Measurements from ENCODE around the gene KRT84. TPM values are rescaled to one million over a fixed set of nuclear protein-coding genes. Genes with fewer than 3 reads are reported as not detected.

The KRT84 gene
- total RNA-seq, 1 donor from 2014 or later: not detected

DNA sequence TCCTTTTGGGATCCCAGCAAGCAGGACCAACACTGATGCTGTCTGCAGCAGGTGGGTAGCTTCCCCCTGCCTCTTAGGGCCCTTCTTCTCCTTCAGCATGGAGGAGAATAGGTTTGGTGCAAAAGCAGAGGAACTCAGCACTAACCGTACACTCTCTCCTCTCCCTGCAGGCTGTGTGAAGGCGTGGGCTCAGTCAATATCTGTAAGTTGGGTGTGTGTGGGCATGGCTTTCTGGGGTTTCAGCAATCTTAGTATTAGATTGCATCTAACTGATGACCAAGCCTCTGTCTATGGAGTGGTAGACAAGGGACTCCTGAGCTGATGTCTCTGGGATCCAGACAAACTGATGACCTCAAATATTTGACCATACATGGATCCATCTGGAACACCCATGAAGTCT, 32.5 kb downstream of the KRT84 start:
- peaks cover 18% of the 10 kb centered on the region for H3K27me3 ChIP-seq (ENCODE audit: control insufficient read depth, insufficient read depth, low read length)
- no peaks in the 10 kb centered on the region for H3K36me3 ChIP-seq (ENCODE audit: control insufficient read depth, insufficient read depth, low read length)
- no peak overlapping the region for H3K4me3 ChIP-seq (ENCODE audit: low read depth, low read length)
- no peak for DNase-seq (ENCODE audit: low read depth)
- TF ChIP-seq, protein P1, sequence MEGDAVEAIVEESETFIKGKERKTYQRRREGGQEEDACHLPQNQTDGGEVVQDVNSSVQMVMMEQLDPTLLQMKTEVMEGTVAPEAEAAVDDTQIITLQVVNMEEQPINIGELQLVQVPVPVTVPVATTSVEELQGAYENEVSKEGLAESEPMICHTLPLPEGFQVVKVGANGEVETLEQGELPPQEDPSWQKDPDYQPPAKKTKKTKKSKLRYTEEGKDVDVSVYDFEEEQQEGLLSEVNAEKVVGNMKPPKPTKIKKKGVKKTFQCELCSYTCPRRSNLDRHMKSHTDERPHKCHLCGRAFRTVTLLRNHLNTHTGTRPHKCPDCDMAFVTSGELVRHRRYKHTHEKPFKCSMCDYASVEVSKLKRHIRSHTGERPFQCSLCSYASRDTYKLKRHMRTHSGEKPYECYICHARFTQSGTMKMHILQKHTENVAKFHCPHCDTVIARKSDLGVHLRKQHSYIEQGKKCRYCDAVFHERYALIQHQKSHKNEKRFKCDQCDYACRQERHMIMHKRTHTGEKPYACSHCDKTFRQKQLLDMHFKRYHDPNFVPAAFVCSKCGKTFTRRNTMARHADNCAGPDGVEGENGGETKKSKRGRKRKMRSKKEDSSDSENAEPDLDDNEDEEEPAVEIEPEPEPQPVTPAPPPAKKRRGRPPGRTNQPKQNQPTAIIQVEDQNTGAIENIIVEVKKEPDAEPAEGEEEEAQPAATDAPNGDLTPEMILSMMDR (IDR thresholded peaks at IDR 0.05; ENCODE audit: insufficient read depth, low read length, poor library complexity, severe bottlenecking): no peak

DNA sequence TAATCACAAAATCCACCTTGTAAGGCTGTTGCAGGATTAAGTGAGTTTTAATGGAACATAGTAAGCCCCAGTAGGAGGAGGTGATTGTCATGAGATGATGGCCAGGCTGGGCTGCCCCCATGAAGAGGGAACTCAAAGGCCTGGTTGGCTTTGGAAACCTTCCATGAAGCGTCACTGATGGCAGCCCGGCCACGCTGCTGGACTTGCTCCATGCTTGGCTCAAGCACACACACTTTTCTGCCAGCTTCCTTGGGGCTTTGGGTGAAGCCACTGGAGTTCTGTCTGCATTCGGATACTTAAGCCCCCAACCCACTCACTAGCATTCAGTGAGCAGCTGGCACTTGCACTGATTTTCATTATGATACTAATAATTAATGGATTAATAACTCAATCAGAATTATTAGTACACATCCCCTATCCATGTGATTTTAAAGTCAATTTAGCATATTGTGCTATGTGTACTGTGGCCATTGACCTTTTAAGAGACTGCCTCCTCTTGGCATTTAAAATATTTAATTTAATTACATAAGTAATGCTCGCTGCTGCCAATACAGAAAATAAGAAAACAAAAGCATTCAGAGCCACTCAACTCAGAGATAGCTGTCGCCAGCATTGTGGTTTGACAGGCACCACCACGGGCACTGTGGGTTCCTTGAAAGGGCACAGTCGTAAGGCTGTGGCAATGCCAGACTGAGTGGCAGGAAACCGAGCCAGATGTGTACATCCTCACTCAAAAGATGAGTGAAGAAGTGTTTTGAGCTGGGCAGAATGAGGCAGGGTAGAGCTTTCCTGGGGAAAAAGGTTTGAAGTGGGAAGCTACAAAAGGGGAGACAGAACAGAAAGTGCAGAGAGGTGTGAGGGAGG, 34.0 kb downstream of the KRT84 start:
- Histone ChIP-seq H3K4me3 (ENCODE audit: low read depth, low read length) (no peak overlapping the region), H3K27me3 (ENCODE audit: control insufficient read depth, insufficient read depth, low read length) (peaks cover 18% of the 10 kb centered on the region), H3K36me3 (ENCODE audit: control insufficient read depth, insufficient read depth, low read length) (no peaks in the 10 kb centered on the region)
- TF ChIP-seq, protein P1 (IDR thresholded peaks at IDR 0.05; ENCODE audit: insufficient read depth, low read length, poor library complexity, severe bottlenecking): no peak
- DNase-seq (ENCODE audit: low read depth): no peak

DNA sequence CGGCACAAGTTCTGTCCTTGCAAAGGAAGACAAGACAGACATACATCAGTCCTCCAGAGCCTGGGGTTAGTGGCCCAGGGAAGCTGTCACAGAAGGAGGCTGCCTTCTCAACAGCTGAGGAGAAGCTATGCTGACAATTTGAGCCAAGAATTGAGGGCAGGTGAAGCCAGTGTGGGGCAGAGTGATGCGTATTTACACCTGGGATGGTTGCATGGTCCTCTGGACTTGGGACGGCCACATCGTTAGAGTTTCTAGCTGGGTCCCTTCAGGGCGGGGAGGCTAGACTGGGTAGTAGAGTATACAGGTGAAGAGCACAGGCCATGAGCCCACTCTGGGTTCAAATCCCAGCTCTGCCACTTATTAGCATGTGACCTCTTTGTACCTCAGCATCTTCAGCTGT, 34.7 kb downstream of the KRT84 start:
- no peak for DNase-seq (ENCODE audit: low read depth)
- peaks cover 18% of the 10 kb centered on the region for H3K27me3 ChIP-seq (ENCODE audit: control insufficient read depth, insufficient read depth, low read length)

DNA sequence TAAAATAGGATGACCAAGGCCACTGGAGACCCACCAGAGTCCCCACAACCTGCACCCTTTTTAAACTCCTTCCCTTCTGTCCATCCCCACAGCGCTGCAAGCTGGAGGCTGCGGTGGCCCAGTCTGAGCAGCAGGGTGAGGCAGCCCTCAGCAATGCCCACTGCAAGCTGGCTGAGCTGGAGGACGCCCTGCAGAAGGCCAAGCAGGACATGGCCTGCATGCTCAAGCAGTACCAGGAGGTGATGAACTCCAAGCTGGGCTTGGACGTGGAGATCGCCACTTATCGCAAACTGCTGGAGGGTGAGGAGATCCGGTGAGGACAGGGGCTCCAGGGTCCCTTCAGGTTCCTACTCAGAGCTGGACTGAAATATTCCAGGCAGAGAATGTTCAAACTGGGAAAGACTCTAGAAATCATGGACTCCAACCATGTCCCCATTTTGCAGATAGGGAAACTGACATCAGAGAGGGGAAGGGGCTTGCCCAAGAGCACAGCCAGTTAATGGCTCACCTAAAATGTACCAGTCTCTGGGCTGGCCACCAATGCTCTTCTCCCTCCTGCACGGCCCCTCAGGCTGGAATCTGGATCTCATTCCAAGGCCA, 35.3 kb downstream of the KRT84 start:
- no peak overlapping the region for H3K4me3 ChIP-seq (ENCODE audit: low read depth, low read length)
- no peak for DNase-seq (ENCODE audit: low read depth)
- H3K36me3 ChIP-seq (ENCODE audit: control insufficient read depth, insufficient read depth, low read length): no peaks in the 10 kb centered on the region
- H3K27me3 ChIP-seq (ENCODE audit: control insufficient read depth, insufficient read depth, low read length): peaks cover 15% of the 10 kb centered on the region
- TF ChIP-seq, protein P1 (IDR thresholded peaks at IDR 0.05; ENCODE audit: insufficient read depth, low read length, poor library complexity, severe bottlenecking): no peak

More for the DNA sequence above, 34.7 kb downstream of the KRT84 start:
- Histone ChIP-seq H3K4me3 (ENCODE audit: low read depth, low read length) (no peak overlapping the region), H3K36me3 (ENCODE audit: control insufficient read depth, insufficient read depth, low read length) (no peaks in the 10 kb centered on the region)
- TF ChIP-seq, protein P1 (IDR thresholded peaks at IDR 0.05; ENCODE audit: insufficient read depth, low read length, poor library complexity, severe bottlenecking): no peak

DNA sequence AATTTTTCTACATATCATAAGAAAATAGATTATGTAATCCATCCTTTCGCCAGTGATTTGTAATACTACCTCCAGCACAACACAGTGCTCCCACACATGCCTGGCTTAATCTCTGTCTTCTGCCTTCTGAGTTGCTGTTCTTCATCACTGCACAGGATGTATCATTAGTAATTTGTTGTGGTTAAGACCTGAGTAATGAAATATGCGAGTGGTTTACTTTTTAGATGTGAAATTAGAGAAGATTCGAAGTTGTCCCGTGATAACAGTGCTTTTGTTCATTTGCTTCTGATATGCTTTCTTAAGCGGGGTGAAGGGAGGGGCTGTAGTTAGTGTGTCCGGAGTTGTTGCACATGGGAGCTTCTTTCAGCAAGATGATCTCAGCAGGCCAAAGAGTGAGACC, 36.3 kb downstream of the KRT84 start:
- Histone ChIP-seq H3K4me3 (ENCODE audit: low read depth, low read length) (no peak overlapping the region), H3K27me3 (ENCODE audit: control insufficient read depth, insufficient read depth, low read length) (peaks cover 14% of the 10 kb centered on the region), H3K36me3 (ENCODE audit: control insufficient read depth, insufficient read depth, low read length) (no peaks in the 10 kb centered on the region)
- TF ChIP-seq, protein P1 (IDR thresholded peaks at IDR 0.05; ENCODE audit: insufficient read depth, low read length, poor library complexity, severe bottlenecking): no peak
- peak; percentile 35 for DNase-seq (ENCODE audit: low read depth)

Measured in kidney epithelial cell (primary cell).